HEK293 (cell line): ENCODE results near the gene ADRB2.

ENCODE experiments used
- CTCF ChIP-seq: fragments of 450-650 bp; formaldehyde crosslinking; IDR thresholded peaks from 2 replicates; pipeline ENCODE4 v1.5.1; 2016; ENCODE audit warnings: missing biosample characterization, missing genetic modification characterization
- MEIS1 ChIP-seq: sonication (generic); formaldehyde crosslinking; IDR thresholded peaks from 2 replicates; pipeline ENCODE4 v1.8.1; 2022; ENCODE audit warnings: missing genetic modification reagents, mild to moderate bottlenecking, borderline replicate concordance
- PRDM6 ChIP-seq: fragments of 450-650 bp; formaldehyde crosslinking; IDR thresholded peaks from 2 replicates; pipeline ENCODE4 v1.5.1; 2017; ENCODE audit warnings: missing biosample characterization, missing genetic modification characterization
- ZBTB1 ChIP-seq: fragments of 450-650 bp; formaldehyde crosslinking; IDR thresholded peaks from 2 replicates; pipeline ENCODE4 v1.5.1; 2016; ENCODE audit warnings: missing biosample characterization, missing genetic modification characterization
- ZBTB20 ChIP-seq: fragments of 450-650 bp; formaldehyde crosslinking; IDR thresholded peaks from 2 replicates; pipeline ENCODE4 v1.5.1; 2016; ENCODE audit warnings: missing biosample characterization, missing genetic modification characterization
- ZBTB7A ChIP-seq: fragments of 450-650 bp; formaldehyde crosslinking; IDR thresholded peaks from 2 replicates; pipeline ENCODE4 v1.5.1; 2016; ENCODE audit warnings: low read depth, missing biosample characterization, missing genetic modification characterization
- ZNF114 ChIP-seq: fragments of 450-650 bp; formaldehyde crosslinking; IDR thresholded peaks from 2 replicates; pipeline ENCODE4 v1.5.0; 2017; ENCODE audit warnings: missing biosample characterization, missing genetic modification characterization
- ZNF146 ChIP-seq: fragments of 450-650 bp; formaldehyde crosslinking; IDR thresholded peaks from 2 replicates; pipeline ENCODE4 v1.5.1; 2016; ENCODE audit warnings: missing biosample characterization, missing genetic modification characterization
- ZNF391 ChIP-seq: fragments of 450-650 bp; formaldehyde crosslinking; IDR thresholded peaks from 2 replicates; pipeline ENCODE4 v1.5.1; 2016; ENCODE audit warnings: low read depth, missing biosample characterization, missing genetic modification characterization, borderline replicate concordance
- ZNF707 ChIP-seq: fragments of 450-650 bp; formaldehyde crosslinking; IDR thresholded peaks from 2 replicates; pipeline ENCODE4 v1.5.1; 2016; ENCODE audit warnings: missing biosample characterization, missing genetic modification characterization
- ZNF76 ChIP-seq: fragments of 450-650 bp; formaldehyde crosslinking; IDR thresholded peaks from 2 replicates; pipeline ENCODE4; 2016; ENCODE audit warnings: low read depth, missing biosample characterization, missing genetic modification characterization, borderline replicate concordance

GRCh38 chr5:148792744-148793143 lies 33.7 kb upstream of the ADRB2 start:
- TF ChIP-seq ZNF76 (tag by site-specific recombination) (no peak), CTCF (no peak), ZBTB1 (no peak), ZNF391 (tag by site-specific recombination) (no peak), ZNF707 (tag by site-specific recombination) (no peak), ZNF146 (tag by site-specific recombination) (no peak), ZBTB20 (tag by site-specific recombination) (no peak), MEIS1 (CRISPR knock-in tag) (no peak), PRDM6 (tag by site-specific recombination) (no peak), ZBTB7A (tag by site-specific recombination) (no peak), ZNF114 (no peak)
